Thoracic aorta (tissue), 2 donors: ENCODE data around the gene KCNJ12. TPM values are rescaled to one million over a fixed set of nuclear protein-coding genes. Genes with fewer than 3 reads are reported as not detected.
"Not testable (repeated sequence)": the region's sequence is repeated elsewhere in the genome, so short reads cannot be mapped to it uniquely, and the experiment has no call there.

Experiments used
- ATAC-seq: fragments of 150-250 bp; one replicate; pipeline ENCODE4 v1.8.0; 2017; ENCODE audit warnings: low read depth; ENCODE audit not compliant: insufficient number of reproducible peaks, low FRiP score
- DNase-seq: peaks from one replicate; pipeline ENCODE4 v3.0.0-alpha.2; 2020; ENCODE audit warnings: low spot score
- H3K27ac ChIP-seq, 2 donors: fragments of 200-600 bp; sonication (generic); 1 replicate in 1 of 2; 2 replicates in 1 of 2; pipeline ENCODE4 v1.5.1; 2016; ENCODE audit warnings: mild to moderate bottlenecking in 2 of 2, moderate library complexity in 2 of 2
- H3K27me3 ChIP-seq: fragments of 200-600 bp; sonication (generic); replicated peaks from 2 replicates; pipeline ENCODE4 v1.6.0; 2016; ENCODE audit warnings: mild to moderate bottlenecking; ENCODE audit not compliant: insufficient read depth
- H3K36me3 ChIP-seq: fragments of 200-600 bp; sonication (generic); one replicate; pipeline ENCODE4 v1.5.1; 2016
- H3K4me1 ChIP-seq, 2 donors: fragments of 200-600 bp; sonication (generic); 1 replicate in 1 of 2; 2 replicates in 1 of 2; pipeline versions ENCODE4 v1.5.1 to v1.6.0; 2016; ENCODE audit warnings: low read depth in 2 of 2, mild to moderate bottlenecking in 1 of 2; ENCODE audit not compliant: control insufficient read depth in 1 of 2
- H3K4me3 ChIP-seq: fragments of 200-600 bp; sonication (generic); 2 replicates; pipeline ENCODE4 v1.5.1; 2016; ENCODE audit warnings: mild to moderate bottlenecking
- H3K9me3 ChIP-seq: fragments of 200-600 bp; sonication (generic); 2 replicates; pipeline ENCODE4 v1.5.1; 2016
- total RNA-seq, 2 donors: library from RNA; depleted of rRNA; stranded (reverse); fragments of >200 nt; gene quantifications; one replicate each; pipeline versions ENCODE4 v1.1.0 to v1.2.3, GENCODE V29; 2016
- TF ChIP-seq, protein P1 (sequence below): fragments of 200-600 bp; sonication (generic); IDR thresholded peaks from one replicate; pipeline ENCODE4 v1.5.1; 2019; ENCODE audit warnings: antibody characterized with exemption

Gene KCNJ12
- 1 to 10 TPM in 1 of 2 donors, under 1 TPM in 1; 0.81 to 1.2 TPM for total RNA-seq

DNA sequence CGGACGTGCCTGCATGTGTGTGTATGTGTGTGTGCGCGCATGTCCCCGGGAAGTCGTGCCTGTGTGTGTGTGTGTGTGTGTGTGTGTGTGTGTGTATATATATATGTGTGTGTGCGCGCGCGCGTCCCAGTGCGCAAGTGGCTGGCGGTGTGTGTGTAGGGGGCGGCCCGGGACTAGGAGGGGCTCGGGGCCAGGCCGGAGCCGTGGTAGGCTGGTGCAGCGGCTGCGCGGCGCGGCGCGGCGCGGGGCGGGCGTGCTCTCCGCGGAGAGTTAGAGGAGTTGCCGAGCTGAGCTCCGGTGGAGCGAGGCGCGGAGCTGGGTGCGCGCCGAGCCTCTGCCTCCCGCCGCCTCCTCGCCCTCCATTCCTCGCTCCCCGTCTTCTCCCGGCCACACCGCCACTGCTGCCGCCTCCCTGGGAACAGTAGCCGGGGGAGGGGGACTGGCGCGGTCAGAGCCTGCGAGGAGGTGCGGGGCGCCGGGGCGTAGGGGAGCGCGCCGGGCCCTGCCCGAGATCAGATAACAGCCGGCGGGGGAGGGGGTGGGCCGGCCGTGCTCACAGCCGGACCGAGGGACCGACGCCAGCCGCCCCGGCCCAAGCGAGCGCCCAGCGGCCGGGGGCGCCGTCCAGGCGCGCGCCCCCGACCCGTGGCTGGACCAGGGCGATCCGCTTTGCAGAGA lies at the start of gene KCNJ12:
Gene KCNJ12, plus strand, starts transcription at position 277 of the 678 bp plus-strand sequence. CDS start 38,986 bp downstream, outside the sequence.
- Histone ChIP-seq H3K36me3 (no peaks in the 10 kb centered on the region), H3K9me3 (no peaks in the 10 kb centered on the region), H3K4me1 (peaks cover 13 to 25% of the 10 kb centered on the region in 2 donors), H3K27me3 (no peaks in the 10 kb centered on the region), H3K4me3 (peak within 1 kb of the TSS; percentile 78), H3K27ac (no peak within 1 kb of the TSS)
- TF ChIP-seq, protein P1, sequence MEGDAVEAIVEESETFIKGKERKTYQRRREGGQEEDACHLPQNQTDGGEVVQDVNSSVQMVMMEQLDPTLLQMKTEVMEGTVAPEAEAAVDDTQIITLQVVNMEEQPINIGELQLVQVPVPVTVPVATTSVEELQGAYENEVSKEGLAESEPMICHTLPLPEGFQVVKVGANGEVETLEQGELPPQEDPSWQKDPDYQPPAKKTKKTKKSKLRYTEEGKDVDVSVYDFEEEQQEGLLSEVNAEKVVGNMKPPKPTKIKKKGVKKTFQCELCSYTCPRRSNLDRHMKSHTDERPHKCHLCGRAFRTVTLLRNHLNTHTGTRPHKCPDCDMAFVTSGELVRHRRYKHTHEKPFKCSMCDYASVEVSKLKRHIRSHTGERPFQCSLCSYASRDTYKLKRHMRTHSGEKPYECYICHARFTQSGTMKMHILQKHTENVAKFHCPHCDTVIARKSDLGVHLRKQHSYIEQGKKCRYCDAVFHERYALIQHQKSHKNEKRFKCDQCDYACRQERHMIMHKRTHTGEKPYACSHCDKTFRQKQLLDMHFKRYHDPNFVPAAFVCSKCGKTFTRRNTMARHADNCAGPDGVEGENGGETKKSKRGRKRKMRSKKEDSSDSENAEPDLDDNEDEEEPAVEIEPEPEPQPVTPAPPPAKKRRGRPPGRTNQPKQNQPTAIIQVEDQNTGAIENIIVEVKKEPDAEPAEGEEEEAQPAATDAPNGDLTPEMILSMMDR: no peak
- ATAC-seq (no peak), DNase-seq (no peak)

DNA sequence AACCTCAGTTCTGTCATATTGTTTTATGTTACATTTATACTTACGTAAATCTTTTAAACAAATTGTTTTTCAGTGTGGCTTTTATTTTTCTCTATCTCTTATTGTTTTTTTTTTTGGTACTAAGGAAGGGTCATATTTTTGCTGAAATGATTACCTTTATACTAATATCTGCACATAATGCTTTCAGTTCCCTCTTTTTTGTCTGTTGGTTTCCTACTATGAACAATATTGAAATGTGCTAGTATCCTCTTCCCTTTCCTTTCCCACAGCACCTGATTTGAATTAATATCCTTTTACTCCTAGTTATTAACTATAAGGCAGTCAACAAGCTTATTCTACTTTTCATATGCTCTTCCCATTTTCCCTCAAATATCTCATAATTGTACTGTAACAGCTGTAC lies 48.2 kb upstream of the KCNJ12 start:
- H3K27ac ChIP-seq, DNase-seq, H3K4me3 ChIP-seq, ATAC-seq, H3K4me1 ChIP-seq, H3K27me3 ChIP-seq, H3K9me3 ChIP-seq, H3K36me3 ChIP-seq: not testable (repeated sequence)

DNA sequence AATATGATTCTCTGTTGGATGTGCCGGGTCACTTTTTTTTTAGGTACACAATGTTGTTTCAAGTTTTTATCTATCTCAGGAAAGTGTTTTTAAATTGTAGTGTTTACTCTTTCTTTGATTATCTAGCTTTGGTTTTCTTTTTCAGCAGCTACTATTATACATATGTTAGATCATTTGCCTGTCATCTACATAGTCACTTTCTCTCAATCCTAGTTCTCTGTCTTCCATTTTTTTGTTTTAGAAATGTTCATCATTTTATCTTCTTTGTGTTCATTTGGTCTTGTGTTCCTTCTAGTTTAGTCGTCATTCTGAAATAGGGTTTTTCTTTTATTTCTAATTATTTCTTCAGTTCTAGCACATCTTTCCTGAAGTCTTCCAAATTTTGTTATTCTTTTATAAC lies 47.4 kb upstream of the KCNJ12 start:
- not testable (repeated sequence) for H3K36me3 ChIP-seq

DNA sequence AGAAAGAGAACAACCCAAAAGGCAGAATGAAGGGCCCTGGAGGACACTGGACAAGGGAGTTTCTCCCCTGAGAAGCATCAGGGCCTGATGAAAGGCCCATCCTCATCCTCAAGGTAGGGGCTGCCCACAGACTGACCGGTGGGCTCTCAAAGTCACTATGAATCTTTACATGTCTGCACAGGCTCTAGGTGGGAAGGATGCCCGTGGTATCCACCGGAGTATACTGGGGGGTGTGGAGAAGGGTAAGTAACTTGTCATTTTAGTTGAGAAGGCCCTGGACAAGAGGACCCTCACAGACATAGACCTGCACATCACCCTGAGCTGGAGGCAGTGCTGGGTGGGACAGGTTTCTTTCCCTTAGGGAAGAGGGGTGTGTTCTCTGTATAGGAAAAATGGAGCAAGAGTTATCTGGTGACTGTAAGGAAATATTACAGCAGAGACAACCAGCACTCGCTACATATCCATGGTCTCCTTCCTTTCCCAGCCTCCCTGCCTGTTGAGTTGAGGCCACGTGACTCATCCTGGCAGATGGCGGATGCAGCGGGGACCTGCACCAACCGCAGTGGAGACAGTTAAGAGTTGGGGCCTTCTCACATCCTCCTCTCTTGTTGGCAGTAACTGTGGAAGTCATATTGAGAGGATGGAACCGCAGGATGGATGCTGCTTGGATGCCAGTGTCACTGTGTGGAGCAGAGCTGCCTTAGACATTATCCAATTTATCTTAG lies 45.6 kb upstream of the KCNJ12 start:
- TF ChIP-seq, protein P1: no peak
- DNase-seq: no peak
- ATAC-seq: no peak

More for the DNA sequence above, 47.4 kb upstream of the KCNJ12 start:
- DNase-seq, H3K4me1 ChIP-seq, H3K9me3 ChIP-seq, H3K4me3 ChIP-seq, ATAC-seq, H3K27ac ChIP-seq, H3K27me3 ChIP-seq: not testable (repeated sequence)

DNA sequence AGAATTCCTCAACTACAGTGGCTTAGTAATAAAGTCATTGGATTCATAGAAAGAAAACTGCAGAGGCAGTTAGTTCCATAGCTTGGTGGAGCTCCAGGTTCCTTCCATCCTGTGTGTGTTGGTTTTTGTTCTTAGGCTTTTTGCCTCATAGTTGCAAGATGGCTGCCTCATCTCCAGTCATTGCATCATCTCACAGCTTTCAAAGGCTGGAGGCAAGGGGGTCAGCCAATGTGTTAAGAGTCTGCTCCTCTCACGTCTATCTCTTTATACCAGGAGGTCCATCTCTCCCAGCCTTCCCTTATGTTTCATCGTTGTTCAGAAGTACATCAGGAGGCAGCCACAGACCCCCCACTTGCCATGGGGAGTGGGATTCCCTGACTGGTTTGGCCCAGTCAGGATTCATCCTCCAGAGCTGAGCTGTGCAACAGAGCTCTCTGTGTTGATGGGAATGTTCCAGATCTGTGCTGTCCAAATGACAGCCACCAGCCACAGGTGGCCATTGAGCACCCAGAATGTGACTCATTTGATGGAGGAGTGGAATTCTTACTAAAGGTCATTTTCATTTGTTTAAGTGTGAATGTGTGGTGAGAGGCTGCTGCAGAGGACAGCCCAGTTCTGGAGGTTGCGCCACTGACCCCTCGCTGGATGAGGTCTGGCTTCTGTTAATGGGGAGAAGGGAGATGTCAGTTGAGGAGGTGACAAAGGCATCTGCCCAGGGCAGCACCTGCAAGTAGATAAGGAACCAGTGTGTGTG lies 39.4 kb upstream of the KCNJ12 start:
- H3K4me3 ChIP-seq, ATAC-seq, DNase-seq, H3K36me3 ChIP-seq, H3K27me3 ChIP-seq, H3K9me3 ChIP-seq: not testable (repeated sequence)
- Histone ChIP-seq H3K4me1 (peaks cover 0 to 15% of the 10 kb centered on the region in 2 donors), H3K27ac (peak overlapping the region in 1 of 2 donors; percentile 55)

More for the DNA sequence above, 45.6 kb upstream of the KCNJ12 start:
- H3K36me3 ChIP-seq: no peaks in the 10 kb centered on the region
- no peak overlapping the region for H3K4me3 ChIP-seq
- no peaks in the 10 kb centered on the region for H3K9me3 ChIP-seq
- H3K27ac ChIP-seq: no peak overlapping the region
- H3K27me3 ChIP-seq: no peaks in the 10 kb centered on the region
- no peaks in the 10 kb centered on the region for H3K4me1 ChIP-seq

DNA sequence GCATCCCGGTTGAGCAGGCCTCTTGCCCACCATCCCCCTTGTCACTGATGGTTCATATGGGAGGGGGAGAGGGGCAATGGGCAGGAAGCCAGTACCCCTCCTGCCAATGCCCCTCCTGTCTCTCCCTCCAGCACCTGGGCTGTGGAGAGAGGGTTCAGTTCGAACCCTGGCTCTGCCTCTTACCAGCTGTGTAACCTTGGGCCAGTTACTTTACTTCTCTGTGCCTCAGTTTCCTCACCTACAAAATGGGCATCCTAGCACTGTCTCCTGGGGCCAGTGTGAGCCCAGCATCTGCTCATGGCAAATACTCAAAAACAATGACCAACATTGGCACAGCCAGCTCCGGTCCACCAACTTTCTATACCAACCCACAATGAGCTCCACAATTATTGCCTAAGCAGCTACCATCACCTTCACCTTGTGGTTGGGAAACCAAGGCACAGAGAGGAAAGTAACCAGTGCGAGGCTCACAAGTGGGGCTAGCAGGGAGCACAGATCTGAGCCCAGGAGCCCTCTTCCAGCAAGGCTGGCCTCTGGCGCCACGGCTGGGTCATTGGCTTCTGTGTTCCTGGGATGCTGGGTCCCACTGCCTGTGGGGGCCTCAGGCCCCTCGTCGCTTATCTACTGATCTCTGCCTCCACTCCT lies 38.1 kb upstream of the KCNJ12 start:
- DNase-seq, H3K27me3 ChIP-seq, ATAC-seq, H3K4me3 ChIP-seq, H3K9me3 ChIP-seq, H3K36me3 ChIP-seq: not testable (repeated sequence)
- Histone ChIP-seq H3K4me1 (peaks cover 0 to 15% of the 10 kb centered on the region in 2 donors), H3K27ac (peak overlapping the region in 1 of 2 donors; percentile 55)
